Endothelial cell of umbilical vein (primary cell): ENCODE results near the gene GDF11. TPM values are rescaled to one million over a fixed set of nuclear protein-coding genes. Genes with fewer than 3 reads are reported as not detected.

Source experiments
- BruUV-seq: library from RNA; stranded (reverse); fragments of 400-500 nt; replicated peaks from 2 replicates; lab custom pipeline; 2021; lab: Mats Ljungman, UMichigan
- CTCF ChIA-PET: fragments of 300-600, 350-600 bp; sonication (Branson Sonifier 250); formaldehyde crosslinking; loops from one replicate; lab custom pipeline; 2021; ENCODE audit warnings: antibody characterized with exemption, inconsistent platforms; lab: Charles Lee
- POLR2A ChIA-PET: fragments of 300-600, 350-600 bp; sonication (Branson Sonifier 250); formaldehyde crosslinking; loops from one replicate; lab custom pipeline; 2021; ENCODE audit warnings: antibody characterized with exemption, inconsistent platforms; lab: Charles Lee
- DNase-seq: peaks from one replicate; pipeline ENCODE4 v3.0.0-alpha.2; 2011; ENCODE audit warnings: low read depth, low spot score
- FAIRE-seq: peaks from 2 replicates; lab custom pipeline; 2011; peaks lifted over from hg19 to GRCh38; lab: Jason Lieb, UNC
- H2AFZ ChIP-seq: 2 replicates; pipeline ENCODE4 v1.6.0; 2012; ENCODE audit warnings: low read depth, low read length, control low read depth, inconsistent platforms
- H3K27ac ChIP-seq: 2 replicates; pipeline ENCODE4 v1.5.1; 2011; ENCODE audit warnings: low read depth, mild to moderate bottlenecking, control low read depth, low read length, moderate library complexity; ENCODE audit not compliant: insufficient read depth
- H3K27me3 ChIP-seq, 2 experiments: 2 replicates each; pipeline versions ENCODE4 v1.6.0 to v1.6.1; 2011; ENCODE audit warnings: low read length in 2 of 2, mixed read lengths in 1 of 2; ENCODE audit not compliant: control insufficient read depth in 2 of 2, insufficient read depth in 2 of 2
- H3K36me3 ChIP-seq, 2 experiments: 2 replicates in 1 of 2; 3 replicates in 1 of 2; pipeline ENCODE4 v1.5.1; 2011; ENCODE audit warnings: low read length in 2 of 2, mild to moderate bottlenecking in 1 of 2, moderate library complexity in 1 of 2; ENCODE audit not compliant: control insufficient read depth in 2 of 2, insufficient read depth in 2 of 2; ENCODE audit errors: extremely low read depth in 1 of 2
- H3K4me1 ChIP-seq: 3 replicates; pipeline ENCODE4 v1.5.1; 2011; ENCODE audit warnings: mild to moderate bottlenecking, low read length; ENCODE audit not compliant: control insufficient read depth, insufficient read depth; ENCODE audit errors: extremely low read depth
- H3K4me2 ChIP-seq: 2 replicates; pipeline ENCODE4 v1.6.1; 2011; ENCODE audit warnings: low read length, control low read depth, mixed read lengths; ENCODE audit not compliant: insufficient read depth
- H3K4me3 ChIP-seq, 3 experiments: fragments of 200-600 bp in 1 of 3; sonication (generic), shearing (Covaris generic) in 1 of 3; replicated peaks in 1 of 3; 2 replicates each; pipeline ENCODE4 v1.5.1; 2011 to 2016; ENCODE audit warnings: control low read depth in 3 of 3, low read length in 3 of 3, mild to moderate bottlenecking in 2 of 3, inconsistent platforms in 1 of 3, low read depth in 1 of 3, moderate library complexity in 1 of 3; ENCODE audit not compliant: insufficient read depth in 1 of 3
- H3K79me2 ChIP-seq: 2 replicates; pipeline ENCODE4 v1.6.0; 2012; ENCODE audit warnings: low read length, inconsistent platforms; ENCODE audit not compliant: control insufficient read depth, insufficient read depth
- H3K9ac ChIP-seq: replicated peaks from 2 replicates; pipeline ENCODE3; 2011; ENCODE audit warnings: low read length, control low read depth; ENCODE audit not compliant: insufficient read depth; ENCODE audit errors: extremely low read depth
- H3K9me1 ChIP-seq: replicated peaks from 3 replicates; pipeline ENCODE4 v1.6.0; 2011; ENCODE audit warnings: mild to moderate bottlenecking, low read length; ENCODE audit not compliant: control insufficient read depth, insufficient read depth; ENCODE audit errors: extremely low read depth
- H3K9me3 ChIP-seq: replicated peaks from 2 replicates; pipeline ENCODE4 v1.5.1; 2012; ENCODE audit warnings: low read length, inconsistent platforms; ENCODE audit not compliant: control insufficient read depth, insufficient read depth
- H4K20me1 ChIP-seq: replicated peaks from 2 replicates; pipeline ENCODE3; 2011; ENCODE audit warnings: mild to moderate bottlenecking, low read length; ENCODE audit not compliant: control insufficient read depth, insufficient read depth; ENCODE audit errors: extremely low read depth
- CTCF ChIP-seq, 2 donors: IDR thresholded peaks; 1 replicate in 1 of 2; 2 replicates in 1 of 2; pipeline ENCODE4 v1.5.1; 2011; ENCODE audit warnings: low read length in 2 of 2, mild to moderate bottlenecking in 2 of 2, moderate library complexity in 2 of 2, control low read depth in 1 of 2, inconsistent platforms in 1 of 2, low read depth in 1 of 2; ENCODE audit not compliant: insufficient read depth in 1 of 2; ENCODE audit errors: extremely low read depth in 1 of 2
- EZH2 ChIP-seq: IDR thresholded peaks from 2 replicates; pipeline ENCODE4 v1.6.1; 2012; ENCODE audit warnings: borderline replicate concordance, low read depth, mild to moderate bottlenecking, moderate library complexity, low read length, inconsistent platforms; ENCODE audit not compliant: severe bottlenecking
- FOS ChIP-seq: IDR thresholded peaks from 2 replicates; pipeline ENCODE4 v1.6.1; 2011; ENCODE audit warnings: mild to moderate bottlenecking, low read length, moderate library complexity, borderline replicate concordance; ENCODE audit not compliant: insufficient read depth
- GATA2 ChIP-seq: IDR thresholded peaks from 2 replicates; pipeline ENCODE4 v1.7.0; 2011; ENCODE audit warnings: low read depth, mild to moderate bottlenecking, moderate library complexity, mixed read lengths, low read length; ENCODE audit not compliant: insufficient read length, insufficient read depth
- JUN ChIP-seq: IDR thresholded peaks from 2 replicates; pipeline ENCODE4 v1.6.1; 2011; ENCODE audit warnings: borderline replicate concordance, low read depth; ENCODE audit not compliant: insufficient read length, insufficient read depth
- MAX ChIP-seq: IDR thresholded peaks from 2 replicates; pipeline ENCODE4 v1.6.1; 2011; ENCODE audit not compliant: insufficient read depth, insufficient read length
- MYC ChIP-seq: IDR thresholded peaks from one replicate; pipeline ENCODE4 v1.6.1; 2011; ENCODE audit warnings: mild to moderate bottlenecking, low read depth, low read length
- POLR2A ChIP-seq: IDR thresholded peaks from 2 replicates; pipeline ENCODE4 v1.6.1; 2012; ENCODE audit warnings: low read depth, mild to moderate bottlenecking, control low read depth, low read length
- POLR2AphosphoS5 ChIP-seq: IDR thresholded peaks from 2 replicates; pipeline ENCODE4 v1.6.1; 2012; ENCODE audit warnings: low read depth, mild to moderate bottlenecking, control low read depth, low read length, moderate library complexity; ENCODE audit not compliant: insufficient read depth
- dilution Hi-C: fragments of 300-500 bp; cut with MboI; formaldehyde crosslinking; loops from one replicate; pipeline ENCODE4 v1.15.0; 2019; ENCODE audit warnings: low sequenced_read_pairs; ENCODE audit not compliant: extremely low pct_ligation_motif_present
- intact Hi-C: fragments of 100-400 bp; cut with micrococcal nuclease; formaldehyde crosslinking; loops from one replicate; pipeline ENCODE4 v1.10.0; 2022
- polyA plus RNA-seq, 4 experiments: library from polyadenylated mRNA; depleted of rRNA in 3 of 4; stranded (reverse) in 3 of 4; unstranded in 1 of 4; fragments of >200 nt; gene quantifications; 2 replicates each; pipeline versions ENCODE4 v1.2.1 to v1.2.3, GENCODE V29; 2011 to 2012; ENCODE audit warnings: missing spikeins in 1 of 4
- total RNA-seq: library from RNA; stranded (reverse); gene quantifications from 2 replicates; pipeline ENCODE4 v1.2.3, GENCODE V29; 2021

The GDF11 gene
- total and polyA plus RNA-seq, 2 donors (not counting 3 experiments of a cell fraction or from before 2014, with no cell fraction given), result 10.0 to 18.7 TPM

GRCh38 chr12:55707219-55707671 lies 35.7 kb upstream of the GDF11 start:
- Histone ChIP-seq H4K20me1 (no peaks in the 10 kb centered on the region), H3K4me2 (no peak overlapping the region), H3K9me3 (no peaks in the 10 kb centered on the region), H3K36me3 (no peaks in the 10 kb centered on the region), H3K9ac (no peak overlapping the region), H3K4me3 (peak overlapping the region in 2 of 3 experiments; percentile 16 to 43), H3K27me3 (peaks cover 42 to 44% of the 10 kb centered on the region in 2 experiments), H3K9me1 (no peaks in the 10 kb centered on the region), H3K79me2 (no peaks in the 10 kb centered on the region), H3K4me1 (no peaks in the 10 kb centered on the region), H3K27ac (no peak overlapping the region), H2AFZ (peak overlapping the region; percentile 78)
- ChIA-PET POLR2A (no interaction called here), CTCF (interaction anchor here (0.9 to 2.0 kb wide), 3 partner anchors 8 to 18 kb away, joined by 3 to 5 read pairs (median 3); partner anchors contain the start of gene BLOC1S1)
- no peak for DNase-seq
- intact Hi-C loops (no loop called here), dilution Hi-C loops (no loop called here)
- TF ChIP-seq EZH2, result peak; percentile 56
- no peak for TF ChIP-seq JUN
- no TSS peak for BruUV-seq
- FAIRE-seq, result no peak

- H3K9me3 ChIP-seq, result no peaks in the 10 kb centered on the region
- H4K20me1 ChIP-seq, result no peaks in the 10 kb centered on the region
- no peak within 1 kb of the TSS for H3K27ac ChIP-seq
- ChIA-PET POLR2A (no interaction called here), CTCF (interaction anchor here (0.9 to 2.0 kb wide), 3 partner anchors 8 to 17 kb away, joined by 3 to 5 read pairs (median 3); partner anchors contain the start of gene BLOC1S1)
- H3K9ac ChIP-seq, result no peak within 1 kb of the TSS
- peak within 1 kb of the TSS; percentile 16 to 43 (median 24) for H3K4me3 ChIP-seq
- no peaks in the 10 kb centered on the region for H3K9me1 ChIP-seq
- no peaks in the 10 kb centered on the region for H3K36me3 ChIP-seq
- no peak for DNase-seq
- H3K4me1 ChIP-seq, result no peaks in the 10 kb centered on the region
- H3K4me2 ChIP-seq, result peak within 1 kb of the TSS; percentile 28
- TF ChIP-seq CTCF (IDR thresholded peaks at IDR 0.05; ENCODE audit: extremely low read depth in 1 of 2, insufficient read depth in 1 of 2, low read depth in 1 of 2, low read length in 2 of 2) (no peak), FOS (no peak), GATA2 (no peak), EZH2 (no peak), POLR2AphosphoS5 (no peak), MYC (no peak), POLR2A (no peak), JUN (no peak), MAX (no peak)
- peaks cover 47 to 52% of the 10 kb centered on the region in 2 experiments for H3K27me3 ChIP-seq
- dilution Hi-C loops (no loop called here), intact Hi-C loops (no loop called here)
- H3K79me2 ChIP-seq, result no peaks in the 10 kb centered on the region
- no TSS peak for BruUV-seq
- no peak for FAIRE-seq
- H2AFZ ChIP-seq, result peak within 1 kb of the TSS; percentile 78
Observed at GRCh38 chr12:55707841-55708694, 34.9 kb upstream of the GDF11 start, which contains the start of gene ITGA7. ITGA7 (minus strand) TSS chr12:55707904; CDS start chr12:55707682, 222 bp downstream.
